Vagina (tissue), 2 donors: ENCODE measurements around the gene MUCL3.

Experiments used
- CTCF ChIP-seq, 3 experiments: fragments of 450-650 bp in 2 of 3; fragments of 200-600 bp in 1 of 3; sonication (generic) in 1 of 3; IDR thresholded peaks; one replicate each; pipeline ENCODE4 v1.5.1; 2017 to 2019; ENCODE audit warnings: antibody characterized with exemption in 3 of 3, mild to moderate bottlenecking in 2 of 3, moderate library complexity in 2 of 3
- POLR2A ChIP-seq, 2 donors: fragments of 450-650 bp; IDR thresholded peaks; one replicate each; pipeline ENCODE4 v1.6.1; 2017; ENCODE audit warnings: antibody characterized with exemption in 2 of 2, mild to moderate bottlenecking in 2 of 2, moderate library complexity in 2 of 2
- POLR2AphosphoS5 ChIP-seq, 2 donors: sonication (generic); formaldehyde crosslinking; IDR thresholded peaks; one replicate each; pipeline ENCODE4 v1.9.0; 2017; ENCODE audit warnings: antibody characterized with exemption in 2 of 2, mild to moderate bottlenecking in 2 of 2, low read depth in 1 of 2; ENCODE audit not compliant: insufficient read depth in 1 of 2

DNA sequence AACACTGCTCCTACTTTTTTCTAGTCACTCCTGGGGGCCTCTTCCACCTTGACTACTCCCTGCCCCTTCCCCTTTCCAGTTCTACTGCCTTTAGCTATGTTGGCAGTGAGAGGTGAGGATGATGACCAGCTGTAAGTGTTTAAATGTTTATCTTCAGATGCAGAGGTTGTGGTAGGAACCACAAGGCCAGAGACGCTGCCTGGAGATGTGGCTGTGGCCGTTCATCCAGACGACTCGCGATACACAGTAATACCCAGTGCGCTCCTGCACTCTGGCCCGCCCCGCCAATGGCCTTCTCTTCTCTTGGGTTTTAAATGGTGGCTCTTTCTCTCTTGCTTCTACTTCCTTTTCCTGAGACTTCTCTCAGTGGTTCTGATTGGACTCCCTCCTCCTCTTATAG lies 22.1 kb upstream of the MUCL3 start:
- no peak for TF ChIP-seq CTCF (IDR thresholded peaks at IDR 0.05)
- TF ChIP-seq POLR2AphosphoS5 (IDR thresholded peaks at IDR 0.05; ENCODE audit: insufficient read depth in 1 of 2, low read depth in 1 of 2): no peak
- no peak for TF ChIP-seq POLR2A (IDR thresholded peaks at IDR 0.05)
